HG02885 (cell line): ENCODE results near the gene CST7.
"Not testable (repeated sequence)": the region's sequence is repeated elsewhere in the genome, so short reads cannot be mapped to it uniquely, and the experiment has no call there.

Source experiments
- ATAC-seq: cut with Tn5 transposase; IDR thresholded peaks from one replicate; pipeline ENCODE4 v1.9.1; 2021; ENCODE audit warnings: mild to moderate bottlenecking; ENCODE audit not compliant: unreplicated experiment, poor library complexity

Gene CST7

DNA sequence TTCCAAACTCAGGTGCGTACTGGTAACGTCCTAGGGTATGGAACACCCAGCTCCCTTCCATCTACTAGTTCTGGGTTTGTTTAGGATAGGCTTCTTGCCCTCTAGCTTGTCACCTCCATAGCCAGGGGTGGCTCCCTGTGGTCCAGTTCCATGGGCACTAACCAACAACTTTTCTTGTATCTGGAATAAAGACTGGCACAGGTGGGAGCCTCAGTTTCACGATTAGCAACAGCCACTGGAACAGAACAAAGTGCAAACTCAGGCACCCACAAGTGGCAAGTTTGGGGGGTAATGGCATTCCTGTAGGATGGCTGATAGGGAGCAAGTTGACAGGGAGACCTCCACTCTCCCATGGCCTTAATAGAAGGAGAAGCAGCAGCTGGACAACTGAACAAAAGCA, 49.1 kb downstream of the CST7 start:
- ATAC-seq, result no peak

DNA sequence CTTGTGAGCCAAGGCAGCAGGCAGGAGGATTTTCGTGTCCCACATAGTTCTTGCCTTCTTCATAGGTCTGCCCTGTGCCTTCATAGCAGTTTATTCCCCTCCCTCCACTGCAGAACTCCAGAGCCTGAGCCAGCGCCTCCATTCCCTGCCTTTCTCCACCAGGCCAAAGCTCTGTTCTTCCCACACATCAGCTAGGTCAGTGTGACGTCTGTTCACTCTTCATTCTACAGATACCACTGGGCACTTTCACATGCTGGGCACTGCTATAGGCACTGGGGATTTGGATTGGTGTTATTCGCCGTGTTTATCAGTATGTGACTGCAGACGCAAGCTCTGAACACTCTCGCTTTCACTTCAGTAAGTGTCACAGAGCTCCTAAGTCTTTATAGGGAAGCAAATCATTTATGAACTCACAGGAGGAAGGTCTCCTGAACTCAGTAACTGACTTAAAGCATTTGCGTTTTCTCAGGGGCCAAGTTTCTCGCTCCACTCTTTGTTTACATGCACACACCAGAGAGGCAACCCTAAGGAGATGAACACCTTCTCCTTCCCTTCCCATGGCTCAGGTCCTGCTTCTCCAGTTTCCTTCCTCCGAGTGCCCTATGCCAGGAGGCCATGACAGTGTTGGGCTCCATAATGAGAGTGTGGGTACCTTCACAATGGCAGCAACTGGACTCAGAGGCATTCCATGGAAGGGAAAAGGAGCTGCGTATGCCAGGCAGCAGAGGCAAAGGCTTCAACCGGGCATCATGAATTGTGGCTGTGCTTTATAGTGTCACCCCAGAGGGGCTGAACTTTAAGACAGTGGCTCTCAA, 49.8 kb downstream of the CST7 start:
- no peak for ATAC-seq

DNA sequence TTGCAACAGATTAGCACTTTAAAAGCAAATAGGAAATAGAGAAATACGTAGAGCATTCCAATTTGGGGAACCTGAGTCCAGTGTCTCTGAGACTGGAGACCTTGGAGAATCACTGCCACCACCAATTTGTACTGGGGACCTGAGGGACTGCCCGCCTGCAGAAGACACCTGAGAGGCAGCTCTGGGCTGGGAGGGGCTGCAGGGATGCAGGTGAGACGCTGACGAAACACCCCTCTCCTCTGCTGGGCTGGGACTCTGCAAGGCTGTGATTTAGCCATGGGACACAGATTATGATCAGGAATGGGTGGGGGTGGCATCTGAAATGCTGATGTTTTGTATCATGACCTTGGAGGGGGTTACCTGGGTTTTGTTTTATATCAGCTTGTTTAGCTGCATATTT, 50.5 kb downstream of the CST7 start:
- no peak for ATAC-seq

DNA sequence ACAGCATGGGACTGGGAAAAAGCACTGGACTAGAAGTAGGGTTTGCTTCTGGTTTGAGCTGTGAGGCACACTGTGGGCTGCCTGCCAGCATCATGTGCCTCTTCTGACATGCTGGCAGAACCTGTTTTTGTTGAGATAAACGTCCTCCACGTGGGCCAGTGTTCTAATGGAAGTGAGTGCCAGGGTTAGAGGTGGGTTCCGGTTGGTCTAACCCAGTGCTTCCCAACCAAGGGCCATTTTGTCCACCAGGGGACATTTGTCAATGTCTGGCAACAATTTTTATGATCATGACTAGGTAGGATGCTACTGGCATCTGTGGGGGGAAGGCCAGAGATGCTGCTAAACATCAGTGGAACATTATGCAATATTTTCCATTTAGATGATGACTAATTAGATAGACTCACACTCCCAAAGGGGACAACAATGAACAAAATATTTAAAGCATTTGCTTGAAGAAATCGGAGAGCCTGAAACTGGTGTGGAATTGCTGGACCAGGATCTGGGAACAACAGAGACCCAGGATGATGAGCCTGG, 51.3 kb downstream of the CST7 start:
- no peak for ATAC-seq

DNA sequence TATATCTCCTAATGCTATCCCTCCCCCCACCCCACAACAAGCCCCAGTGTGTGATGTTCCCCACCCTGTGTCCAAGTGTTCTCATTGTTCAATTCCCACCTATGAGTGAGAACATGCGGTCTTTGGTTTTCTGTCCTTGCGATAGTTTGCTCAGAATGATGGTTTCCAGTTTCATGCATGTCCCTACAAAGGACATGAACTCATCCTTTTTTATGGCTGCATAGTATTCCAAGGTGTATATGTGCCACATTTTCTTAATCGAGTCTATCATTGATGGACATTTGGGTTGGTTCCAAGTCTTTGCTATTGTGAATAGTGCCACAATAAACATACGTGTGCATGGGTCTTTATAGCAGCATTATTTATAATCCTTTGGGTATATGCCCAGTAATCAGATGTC, 52.3 kb downstream of the CST7 start:
- ATAC-seq, result not testable (repeated sequence)

DNA sequence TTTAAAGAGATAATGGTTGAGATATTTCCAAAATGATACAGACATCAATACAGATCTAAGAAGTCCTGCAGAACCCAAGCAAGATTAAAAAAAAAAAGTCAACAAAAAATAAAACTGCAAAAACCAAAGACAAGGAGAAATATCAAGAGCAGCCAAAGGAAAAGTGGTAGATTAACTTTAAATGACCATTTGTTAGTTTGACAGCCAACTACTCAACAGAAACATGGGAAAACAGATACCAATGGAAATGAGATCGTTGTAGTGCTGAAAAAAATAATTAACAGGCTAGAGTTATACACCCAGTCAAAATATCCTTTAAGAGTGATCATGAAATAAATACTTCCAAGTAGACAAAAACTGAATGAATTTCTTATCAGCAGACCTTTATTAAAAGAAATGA, 53.9 kb downstream of the CST7 start:
- no peak for ATAC-seq

DNA sequence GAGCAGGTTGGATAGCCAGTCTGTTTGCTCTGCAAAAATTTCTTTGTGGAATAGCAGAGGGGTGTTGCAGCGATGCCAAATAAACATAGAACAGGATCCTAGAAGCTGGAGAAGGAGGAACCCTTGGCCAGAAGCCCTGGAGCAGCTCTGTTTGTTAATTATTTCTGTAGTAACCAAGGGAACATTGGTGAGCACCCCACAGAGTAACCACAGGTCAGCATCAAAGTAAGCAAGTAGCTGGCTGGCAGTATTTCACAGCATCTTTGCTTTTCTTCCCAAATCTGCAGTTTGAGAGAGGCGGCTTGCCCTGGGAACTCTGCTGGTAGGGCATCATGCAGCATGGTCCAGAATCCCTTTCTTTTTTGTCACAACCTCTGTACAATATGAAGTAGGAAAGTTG, 56.2 kb downstream of the CST7 start:
- no peak for ATAC-seq

DNA sequence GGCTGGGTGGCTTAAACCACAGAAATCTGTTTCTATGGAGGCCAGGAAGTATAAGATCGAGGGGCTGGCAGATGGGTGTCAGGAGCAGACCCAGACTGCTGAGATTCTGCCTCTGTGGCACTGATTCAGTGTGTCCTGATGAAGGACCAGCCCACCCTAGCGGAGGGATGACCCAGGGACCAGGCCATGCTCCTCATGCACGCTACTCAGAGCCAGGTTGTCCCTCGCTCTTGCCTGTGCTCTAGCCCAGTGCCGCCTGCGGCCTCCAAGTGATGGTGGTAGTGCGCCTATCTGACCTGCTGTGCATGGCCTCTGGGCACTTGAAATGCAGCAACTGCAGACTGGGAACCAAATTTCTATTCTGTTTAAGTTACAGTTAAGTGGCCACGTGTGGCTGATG, 56.6 kb downstream of the CST7 start:
- no peak for ATAC-seq

DNA sequence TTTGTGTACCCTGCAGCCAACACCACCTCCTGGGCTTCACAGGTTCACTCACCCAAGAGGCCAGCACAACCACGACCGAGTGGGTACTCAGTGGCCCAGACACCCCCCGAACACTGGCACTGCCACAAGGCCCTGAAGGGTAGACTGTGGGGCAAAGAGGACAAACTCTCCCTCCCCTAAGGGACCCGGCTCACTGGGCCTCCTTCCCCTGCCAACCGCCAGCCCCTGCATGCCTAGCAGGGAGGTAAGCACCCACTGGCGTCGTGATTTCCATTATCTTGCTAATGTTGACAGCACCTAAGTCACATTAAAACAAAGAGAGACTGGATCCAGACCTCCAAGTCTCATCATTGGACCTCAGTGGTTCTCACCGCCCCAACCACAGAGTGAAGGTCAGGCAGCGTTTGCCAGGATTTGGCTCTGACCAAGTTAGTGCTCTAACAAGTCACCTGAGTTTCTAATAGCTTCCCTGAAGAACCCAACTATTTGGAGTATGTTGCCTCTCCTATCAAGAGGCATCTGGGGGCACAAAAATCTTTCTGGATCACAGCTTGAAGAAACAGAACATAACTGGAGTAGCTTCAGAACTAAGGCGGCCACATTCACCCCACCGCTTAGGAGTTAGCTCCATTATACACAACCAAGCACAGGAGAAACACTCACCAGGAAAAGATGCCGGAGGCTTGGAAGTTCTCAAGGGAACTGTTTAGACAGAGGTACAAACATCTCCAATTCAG, 57.5 kb downstream of the CST7 start:
- ATAC-seq, result no peak

DNA sequence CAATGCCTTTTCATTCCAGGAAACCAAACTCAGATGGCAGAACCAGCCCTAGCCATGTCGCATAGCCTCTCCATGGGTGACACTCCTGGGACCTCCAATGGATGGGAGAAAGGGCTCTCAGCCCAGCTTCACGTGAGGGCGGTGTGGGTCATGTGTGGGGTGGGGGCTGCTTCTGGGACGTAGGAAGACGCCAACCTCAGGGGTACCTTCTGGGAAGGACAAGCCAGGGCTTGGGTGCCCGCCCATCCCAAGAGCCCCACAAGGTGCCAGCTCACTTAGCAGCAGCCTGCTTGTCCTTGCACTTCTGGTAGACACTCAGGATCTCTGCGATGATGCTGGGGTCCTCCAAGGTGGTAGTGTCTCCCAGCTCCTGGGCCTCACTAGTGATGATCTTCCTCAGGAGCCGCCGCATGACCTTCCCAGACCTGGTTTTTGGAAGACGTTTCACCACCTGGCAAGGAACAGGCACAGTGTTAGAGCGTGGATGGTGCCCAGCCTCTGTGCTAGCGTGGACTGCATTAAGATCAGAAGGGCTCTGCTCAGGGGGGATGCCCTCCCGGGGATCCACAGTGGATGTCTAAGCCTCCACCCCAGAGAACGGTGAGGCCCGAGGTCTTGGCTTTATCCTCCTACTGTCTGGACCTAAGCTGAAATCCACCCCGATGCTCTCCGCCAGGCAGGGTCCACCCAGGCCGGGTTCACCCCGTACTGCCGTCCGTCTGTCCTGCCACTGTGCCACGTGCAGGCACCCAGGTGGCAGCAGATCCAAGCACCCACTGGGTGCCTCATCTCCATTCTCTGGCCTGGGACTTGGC, 58.6 kb downstream of the CST7 start:
- no peak for ATAC-seq

DNA sequence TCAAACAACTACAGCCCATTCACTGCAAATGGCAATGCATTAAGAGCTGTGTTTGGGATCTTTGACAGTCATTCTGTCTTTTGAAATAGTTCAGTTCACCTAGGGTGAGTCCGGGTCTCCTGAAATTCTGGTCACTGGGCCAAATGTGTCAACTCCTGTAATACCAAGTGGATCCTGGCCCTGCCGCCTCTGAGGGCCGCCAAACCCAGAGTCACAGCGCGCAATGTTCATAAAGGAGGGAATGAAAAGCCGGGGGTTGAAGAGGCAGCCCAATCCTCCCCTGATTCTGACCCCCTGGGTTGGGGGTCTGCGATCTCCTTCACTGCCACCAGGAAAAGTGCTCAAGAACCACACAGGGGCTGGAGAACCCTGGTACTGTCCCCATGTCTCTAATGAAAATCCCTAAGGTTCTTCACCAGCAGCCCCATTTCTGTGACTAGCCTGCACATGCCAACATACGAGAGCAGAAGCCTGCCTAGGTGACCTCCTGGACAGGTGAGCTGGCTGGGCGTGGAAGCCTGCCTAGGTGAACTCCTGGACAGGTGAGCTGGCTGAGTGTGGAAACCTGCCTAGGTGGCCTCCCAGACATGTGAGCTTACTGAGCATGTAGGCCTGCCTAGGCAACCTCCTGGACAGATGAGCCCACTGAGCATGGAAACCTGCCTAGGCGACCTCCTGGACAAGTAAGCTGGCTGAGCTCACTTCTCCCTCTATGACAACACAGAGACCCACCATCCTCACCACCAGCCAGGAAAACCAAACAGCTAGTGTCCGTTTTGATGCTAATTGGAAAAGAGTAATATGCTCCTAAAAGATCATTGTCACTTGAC, 59.5 kb downstream of the CST7 start:
- ATAC-seq, result no peak
